ENCODE measurements around the gene MMD. TPM values are rescaled to one million over a fixed set of nuclear protein-coding genes. Genes with fewer than 3 reads are reported as not detected.

Gene MMD
- total and polyA plus RNA-seq, 2 of the 13 experiments (the other 11 are each of a cell fraction or from before 2014, with no cell fraction given): 121 to 225 TPM

DNA sequence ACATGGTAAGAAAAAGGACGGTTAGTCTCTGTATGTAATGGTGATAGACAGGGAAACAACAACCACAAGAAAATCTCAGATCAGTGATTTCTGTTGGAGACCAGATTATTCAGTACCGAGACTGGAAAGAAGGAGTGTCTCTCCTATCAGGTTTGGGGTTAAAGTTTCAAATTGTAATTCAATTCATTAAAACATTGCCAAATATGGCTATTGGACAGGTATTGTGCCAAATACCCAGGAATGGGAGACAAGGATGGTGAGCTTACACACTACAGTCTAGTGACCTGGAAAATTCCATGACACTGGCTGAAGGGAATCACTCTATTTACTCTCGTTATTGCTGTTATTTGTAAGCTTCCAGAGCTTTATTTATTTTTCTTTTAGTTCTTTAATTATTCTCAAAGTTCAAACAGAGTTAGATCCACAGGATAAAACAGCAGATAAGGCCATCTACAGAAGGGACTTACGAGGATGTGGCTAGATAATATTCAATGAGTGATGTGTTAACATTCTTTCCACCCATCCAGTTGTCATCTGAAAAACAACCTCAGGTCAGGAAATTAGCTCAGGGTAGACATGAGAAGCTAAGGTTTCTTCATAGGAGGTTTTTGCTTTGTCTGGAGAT, 25.1 kb upstream of the MMD start (continued):
- TF ChIP-seq ZNF329 (CRISPR knock-in tag; IDR thresholded peaks at IDR 0.05; ENCODE audit: low read depth): no peak
- no peak for TF ChIP-seq TEAD2 (CRISPR knock-in tag; IDR thresholded peaks at IDR 0.05)
- TF ChIP-seq, protein P1, sequence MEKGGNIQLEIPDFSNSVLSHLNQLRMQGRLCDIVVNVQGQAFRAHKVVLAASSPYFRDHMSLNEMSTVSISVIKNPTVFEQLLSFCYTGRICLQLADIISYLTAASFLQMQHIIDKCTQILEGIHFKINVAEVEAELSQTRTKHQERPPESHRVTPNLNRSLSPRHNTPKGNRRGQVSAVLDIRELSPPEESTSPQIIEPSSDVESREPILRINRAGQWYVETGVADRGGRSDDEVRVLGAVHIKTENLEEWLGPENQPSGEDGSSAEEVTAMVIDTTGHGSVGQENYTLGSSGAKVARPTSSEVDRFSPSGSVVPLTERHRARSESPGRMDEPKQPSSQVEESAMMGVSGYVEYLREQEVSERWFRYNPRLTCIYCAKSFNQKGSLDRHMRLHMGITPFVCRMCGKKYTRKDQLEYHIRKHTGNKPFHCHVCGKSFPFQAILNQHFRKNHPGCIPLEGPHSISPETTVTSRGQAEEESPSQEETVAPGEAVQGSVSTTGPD (CRISPR knock-in tag; IDR thresholded peaks at IDR 0.05): peak; percentile 94
- no peak for TF ChIP-seq KLF11 (CRISPR knock-in tag; IDR thresholded peaks at IDR 0.05)
- TF ChIP-seq, protein P2, sequence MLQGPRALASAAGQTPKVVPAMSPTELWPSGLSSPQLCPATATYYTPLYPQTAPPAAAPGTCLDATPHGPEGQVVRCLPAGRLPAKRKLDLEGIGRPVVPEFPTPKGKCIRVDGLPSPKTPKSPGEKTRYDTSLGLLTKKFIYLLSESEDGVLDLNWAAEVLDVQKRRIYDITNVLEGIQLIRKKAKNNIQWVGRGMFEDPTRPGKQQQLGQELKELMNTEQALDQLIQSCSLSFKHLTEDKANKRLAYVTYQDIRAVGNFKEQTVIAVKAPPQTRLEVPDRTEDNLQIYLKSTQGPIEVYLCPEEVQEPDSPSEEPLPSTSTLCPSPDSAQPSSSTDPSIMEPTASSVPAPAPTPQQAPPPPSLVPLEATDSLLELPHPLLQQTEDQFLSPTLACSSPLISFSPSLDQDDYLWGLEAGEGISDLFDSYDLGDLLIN (CRISPR knock-in tag; IDR thresholded peaks at IDR 0.05; ENCODE audit: borderline replicate concordance): no peak
- no peak for TF ChIP-seq CHCHD3 (CRISPR knock-in tag; IDR thresholded peaks at IDR 0.05)
- TF ChIP-seq, protein P3, sequence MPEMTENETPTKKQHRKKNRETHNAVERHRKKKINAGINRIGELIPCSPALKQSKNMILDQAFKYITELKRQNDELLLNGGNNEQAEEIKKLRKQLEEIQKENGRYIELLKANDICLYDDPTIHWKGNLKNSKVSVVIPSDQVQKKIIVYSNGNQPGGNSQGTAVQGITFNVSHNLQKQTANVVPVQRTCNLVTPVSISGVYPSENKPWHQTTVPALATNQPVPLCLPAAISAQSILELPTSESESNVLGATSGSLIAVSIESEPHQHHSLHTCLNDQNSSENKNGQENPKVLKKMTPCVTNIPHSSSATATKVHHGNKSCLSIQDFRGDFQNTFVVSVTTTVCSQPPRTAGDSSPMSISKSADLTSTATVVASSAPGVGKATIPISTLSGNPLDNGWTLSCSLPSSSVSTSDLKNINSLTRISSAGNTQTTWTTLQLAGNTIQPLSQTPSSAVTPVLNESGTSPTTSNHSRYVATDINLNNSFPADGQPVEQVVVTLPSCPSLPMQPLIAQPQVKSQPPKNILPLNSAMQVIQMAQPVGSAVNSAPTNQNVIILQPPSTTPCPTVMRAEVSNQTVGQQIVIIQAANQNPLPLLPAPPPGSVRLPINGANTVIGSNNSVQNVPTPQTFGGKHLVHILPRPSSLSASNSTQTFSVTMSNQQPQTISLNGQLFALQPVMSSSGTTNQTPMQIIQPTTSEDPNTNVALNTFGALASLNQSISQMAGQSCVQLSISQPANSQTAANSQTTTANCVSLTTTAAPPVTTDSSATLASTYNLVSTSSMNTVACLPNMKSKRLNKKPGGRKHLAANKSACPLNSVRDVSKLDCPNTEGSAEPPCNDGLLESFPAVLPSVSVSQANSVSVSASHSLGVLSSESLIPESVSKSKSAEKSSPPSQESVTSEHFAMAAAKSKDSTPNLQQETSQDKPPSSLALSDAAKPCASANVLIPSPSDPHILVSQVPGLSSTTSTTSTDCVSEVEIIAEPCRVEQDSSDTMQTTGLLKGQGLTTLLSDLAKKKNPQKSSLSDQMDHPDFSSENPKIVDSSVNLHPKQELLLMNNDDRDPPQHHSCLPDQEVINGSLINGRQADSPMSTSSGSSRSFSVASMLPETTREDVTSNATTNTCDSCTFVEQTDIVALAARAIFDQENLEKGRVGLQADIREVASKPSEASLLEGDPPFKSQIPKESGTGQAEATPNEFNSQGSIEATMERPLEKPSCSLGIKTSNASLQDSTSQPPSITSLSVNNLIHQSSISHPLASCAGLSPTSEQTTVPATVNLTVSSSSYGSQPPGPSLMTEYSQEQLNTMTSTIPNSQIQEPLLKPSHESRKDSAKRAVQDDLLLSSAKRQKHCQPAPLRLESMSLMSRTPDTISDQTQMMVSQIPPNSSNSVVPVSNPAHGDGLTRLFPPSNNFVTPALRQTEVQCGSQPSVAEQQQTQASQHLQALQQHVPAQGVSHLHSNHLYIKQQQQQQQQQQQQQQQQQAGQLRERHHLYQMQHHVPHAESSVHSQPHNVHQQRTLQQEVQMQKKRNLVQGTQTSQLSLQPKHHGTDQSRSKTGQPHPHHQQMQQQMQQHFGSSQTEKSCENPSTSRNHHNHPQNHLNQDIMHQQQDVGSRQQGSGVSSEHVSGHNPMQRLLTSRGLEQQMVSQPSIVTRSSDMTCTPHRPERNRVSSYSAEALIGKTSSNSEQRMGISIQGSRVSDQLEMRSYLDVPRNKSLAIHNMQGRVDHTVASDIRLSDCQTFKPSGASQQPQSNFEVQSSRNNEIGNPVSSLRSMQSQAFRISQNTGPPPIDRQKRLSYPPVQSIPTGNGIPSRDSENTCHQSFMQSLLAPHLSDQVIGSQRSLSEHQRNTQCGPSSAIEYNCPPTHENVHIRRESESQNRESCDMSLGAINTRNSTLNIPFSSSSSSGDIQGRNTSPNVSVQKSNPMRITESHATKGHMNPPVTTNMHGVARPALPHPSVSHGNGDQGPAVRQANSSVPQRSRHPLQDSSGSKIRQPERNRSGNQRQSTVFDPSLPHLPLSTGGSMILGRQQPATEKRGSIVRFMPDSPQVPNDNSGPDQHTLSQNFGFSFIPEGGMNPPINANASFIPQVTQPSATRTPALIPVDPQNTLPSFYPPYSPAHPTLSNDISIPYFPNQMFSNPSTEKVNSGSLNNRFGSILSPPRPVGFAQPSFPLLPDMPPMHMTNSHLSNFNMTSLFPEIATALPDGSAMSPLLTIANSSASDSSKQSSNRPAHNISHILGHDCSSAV (CRISPR knock-in tag; IDR thresholded peaks at IDR 0.05; ENCODE audit: borderline replicate concordance): no peak
- TF ChIP-seq, protein P4, sequence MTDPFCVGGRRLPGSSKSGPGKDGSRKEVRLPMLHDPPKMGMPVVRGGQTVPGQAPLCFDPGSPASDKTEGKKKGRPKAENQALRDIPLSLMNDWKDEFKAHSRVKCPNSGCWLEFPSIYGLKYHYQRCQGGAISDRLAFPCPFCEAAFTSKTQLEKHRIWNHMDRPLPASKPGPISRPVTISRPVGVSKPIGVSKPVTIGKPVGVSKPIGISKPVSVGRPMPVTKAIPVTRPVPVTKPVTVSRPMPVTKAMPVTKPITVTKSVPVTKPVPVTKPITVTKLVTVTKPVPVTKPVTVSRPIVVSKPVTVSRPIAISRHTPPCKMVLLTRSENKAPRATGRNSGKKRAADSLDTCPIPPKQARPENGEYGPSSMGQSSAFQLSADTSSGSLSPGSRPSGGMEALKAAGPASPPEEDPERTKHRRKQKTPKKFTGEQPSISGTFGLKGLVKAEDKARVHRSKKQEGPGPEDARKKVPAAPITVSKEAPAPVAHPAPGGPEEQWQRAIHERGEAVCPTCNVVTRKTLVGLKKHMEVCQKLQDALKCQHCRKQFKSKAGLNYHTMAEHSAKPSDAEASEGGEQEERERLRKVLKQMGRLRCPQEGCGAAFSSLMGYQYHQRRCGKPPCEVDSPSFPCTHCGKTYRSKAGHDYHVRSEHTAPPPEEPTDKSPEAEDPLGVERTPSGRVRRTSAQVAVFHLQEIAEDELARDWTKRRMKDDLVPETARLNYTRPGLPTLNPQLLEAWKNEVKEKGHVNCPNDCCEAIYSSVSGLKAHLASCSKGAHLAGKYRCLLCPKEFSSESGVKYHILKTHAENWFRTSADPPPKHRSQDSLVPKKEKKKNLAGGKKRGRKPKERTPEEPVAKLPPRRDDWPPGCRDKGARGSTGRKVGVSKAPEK (CRISPR knock-in tag; IDR thresholded peaks at IDR 0.05; ENCODE audit: borderline replicate concordance): no peak
- peak; percentile 71 for TF ChIP-seq ZBTB20 (CRISPR knock-in tag; IDR thresholded peaks at IDR 0.05; ENCODE audit: borderline replicate concordance, low read depth)
- no peak for TF ChIP-seq SIN3A (IDR thresholded peaks at IDR 0.05; ENCODE audit: borderline replicate concordance, low read depth, low read length)
- TF ChIP-seq, protein P5, sequence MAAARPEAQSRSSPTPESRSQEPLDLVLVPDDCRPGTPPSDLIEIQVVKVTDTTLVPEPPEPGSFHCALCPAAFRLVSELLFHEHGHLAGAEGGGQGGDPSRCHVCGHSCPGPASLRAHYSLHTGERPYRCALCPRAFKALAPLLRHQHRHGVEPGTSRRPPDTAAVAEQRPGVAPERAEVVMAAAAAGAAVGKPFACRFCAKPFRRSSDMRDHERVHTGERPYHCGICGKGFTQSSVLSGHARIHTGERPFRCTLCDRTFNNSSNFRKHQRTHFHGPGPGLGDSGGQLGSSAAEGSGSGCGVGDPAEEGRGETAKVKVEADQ (CRISPR knock-in tag; IDR thresholded peaks at IDR 0.05; ENCODE audit: borderline replicate concordance): no peak
- peak; percentile 94 for TF ChIP-seq RCOR2 (CRISPR knock-in tag; IDR thresholded peaks at IDR 0.05)
- TF ChIP-seq, protein P6, sequence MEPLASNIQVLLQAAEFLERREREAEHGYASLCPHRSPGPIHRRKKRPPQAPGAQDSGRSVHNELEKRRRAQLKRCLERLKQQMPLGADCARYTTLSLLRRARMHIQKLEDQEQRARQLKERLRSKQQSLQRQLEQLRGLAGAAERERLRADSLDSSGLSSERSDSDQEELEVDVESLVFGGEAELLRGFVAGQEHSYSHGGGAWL (CRISPR knock-in tag; IDR thresholded peaks at IDR 0.05): no peak
